GM23248 (cell line): ENCODE data around the gene MOAP1.

Experiments
- EZH2 ChIP-seq: fragments of 200-600 bp; sonication (generic); IDR thresholded peaks from 2 replicates; pipeline ENCODE4 v1.6.1; 2018; ENCODE audit warnings: antibody characterized with exemption, mild to moderate bottlenecking; ENCODE audit not compliant: insufficient read depth, poor library complexity, severe bottlenecking
- EZH2phosphoT487 ChIP-seq: fragments of 200-600 bp; sonication (generic); IDR thresholded peaks from 2 replicates; pipeline ENCODE4 v1.6.1; 2018; ENCODE audit warnings: antibody characterized with exemption, moderate library complexity, mild to moderate bottlenecking, low read depth; ENCODE audit not compliant: insufficient read depth

GRCh38 chr14:93231129-93231979 is 46.7 kb upstream of the MOAP1 start:
- no peak for TF ChIP-seq EZH2
- TF ChIP-seq EZH2phosphoT487: no peak
